ENCODE measurements around the gene TSPYL2.

TSPYL2 gene

GRCh38 chrX:53081925-53082772 lies at the start of gene TSPYL2:
Gene TSPYL2, plus strand, starts transcription at chrX:53082367. Its CDS starts 132 bp downstream, at chrX:53082499.
- DNase-seq: peak; percentile 98

DNA sequence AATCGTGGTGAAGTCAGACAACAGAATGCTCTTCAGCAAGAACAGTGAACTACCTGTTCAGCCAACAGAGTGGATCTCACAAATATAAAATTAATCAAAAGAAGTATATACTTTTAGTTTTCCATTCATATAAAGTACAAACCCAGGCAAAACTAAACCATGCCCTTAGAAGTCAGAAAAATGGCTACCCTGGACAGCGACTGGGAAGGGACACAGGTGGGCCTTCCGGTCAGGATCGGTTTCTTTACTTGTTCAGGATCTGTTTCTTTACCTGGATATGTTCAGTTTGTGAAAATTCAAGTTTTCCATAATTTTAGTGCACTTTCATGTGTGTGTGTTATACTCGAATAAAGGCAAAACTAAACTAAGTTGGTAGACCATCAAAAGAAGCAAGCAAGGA lies 46.0 kb upstream of the TSPYL2 start:
- no peak for DNase-seq

DNA sequence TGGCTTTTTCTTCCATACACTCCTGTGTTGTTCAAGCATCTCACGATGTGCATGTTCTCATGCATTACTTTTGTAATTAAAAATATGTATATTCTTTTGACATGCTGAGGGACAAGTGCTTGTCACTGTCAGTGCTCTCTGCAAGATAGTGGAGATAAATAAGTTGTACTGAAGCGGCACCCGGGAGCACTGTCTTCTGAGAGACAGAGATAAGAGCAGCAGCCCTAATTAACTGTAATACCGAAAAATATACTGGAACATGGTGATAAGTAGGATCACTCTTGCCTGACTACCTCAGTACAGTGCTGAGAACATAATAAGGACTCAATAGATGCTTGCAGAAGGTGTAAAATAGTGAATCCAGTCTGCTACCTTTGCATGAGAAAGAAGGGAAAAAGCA lies 42.9 kb upstream of the TSPYL2 start:
- DNase-seq: no peak

GRCh38 chrX:53044995-53045394 lies 37.2 kb upstream of the TSPYL2 start:
- no peak for DNase-seq

DNA sequence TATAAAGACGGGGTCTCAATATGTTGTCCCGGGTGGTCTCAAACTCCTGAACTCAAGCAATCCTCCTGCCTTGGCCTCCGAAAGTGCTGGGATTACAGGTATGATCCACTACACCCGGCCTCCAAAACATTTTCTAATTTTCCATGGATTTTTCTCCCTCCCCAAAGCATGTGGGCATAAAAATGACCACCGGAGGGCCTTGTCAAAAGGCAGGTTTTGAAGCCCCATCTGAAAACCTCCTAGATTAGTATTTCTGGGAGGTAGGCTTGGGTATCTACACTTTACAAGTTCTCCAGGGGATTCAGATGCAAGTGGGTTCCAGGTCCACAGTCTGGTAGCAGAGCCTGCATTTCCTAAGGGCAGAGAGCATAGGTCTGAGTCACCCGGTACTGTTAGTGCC lies 34.9 kb upstream of the TSPYL2 start:
- DNase-seq: no peak

DNA sequence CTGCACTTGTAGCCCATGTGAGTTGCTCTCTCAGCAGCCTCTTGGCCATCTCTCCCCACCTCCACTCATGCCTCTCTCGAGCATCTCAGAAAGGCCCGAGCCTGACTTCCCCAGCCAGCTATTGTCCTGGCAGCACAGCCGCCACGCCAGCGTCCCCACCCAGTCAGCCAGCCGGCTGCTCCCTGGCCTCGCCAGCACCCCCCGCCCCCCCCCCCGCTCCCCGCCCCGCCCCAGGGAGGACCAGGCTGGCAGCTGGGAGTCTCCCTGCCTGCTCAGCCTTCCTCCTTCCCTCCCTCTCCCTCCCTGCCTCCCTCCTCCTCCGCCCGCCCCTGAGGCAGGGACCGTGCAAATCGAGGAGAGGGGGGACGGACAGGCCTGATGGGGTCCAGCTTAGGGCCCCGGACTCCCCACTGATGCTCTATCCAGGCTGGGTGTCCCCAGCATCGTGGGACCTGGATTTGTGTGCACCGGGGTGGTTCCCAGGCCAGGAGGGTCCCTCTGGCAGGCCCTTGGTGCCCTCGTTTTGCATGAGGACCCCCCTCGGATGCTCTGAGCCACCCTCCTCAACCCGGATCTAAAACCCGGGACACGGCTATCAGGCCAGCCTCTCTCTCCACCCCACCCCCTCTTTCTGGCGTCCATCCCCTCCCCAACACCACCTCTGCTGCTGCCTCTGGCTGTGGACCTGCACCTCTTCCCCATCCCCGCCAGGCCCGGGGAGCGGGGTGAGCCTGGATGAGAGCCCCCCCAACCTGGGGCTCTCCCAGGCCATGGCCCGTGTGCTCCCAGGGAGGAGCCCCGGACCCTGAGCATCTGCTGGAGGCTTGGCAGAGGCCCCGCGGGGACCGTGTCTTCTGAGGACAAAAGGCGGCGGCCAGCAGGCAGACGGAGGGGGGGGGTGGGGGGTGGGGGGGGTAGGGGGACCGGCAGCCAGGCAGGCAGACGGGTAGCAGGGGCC lies 33.7 kb upstream of the TSPYL2 start, which contains the start of gene GPR173:
Gene GPR173 (plus strand): TSS at position 621 of the 958 bp plus-strand sequence. CDS start 27,833 bp downstream, outside the sequence.
- DNase-seq: peak; percentile 67

DNA sequence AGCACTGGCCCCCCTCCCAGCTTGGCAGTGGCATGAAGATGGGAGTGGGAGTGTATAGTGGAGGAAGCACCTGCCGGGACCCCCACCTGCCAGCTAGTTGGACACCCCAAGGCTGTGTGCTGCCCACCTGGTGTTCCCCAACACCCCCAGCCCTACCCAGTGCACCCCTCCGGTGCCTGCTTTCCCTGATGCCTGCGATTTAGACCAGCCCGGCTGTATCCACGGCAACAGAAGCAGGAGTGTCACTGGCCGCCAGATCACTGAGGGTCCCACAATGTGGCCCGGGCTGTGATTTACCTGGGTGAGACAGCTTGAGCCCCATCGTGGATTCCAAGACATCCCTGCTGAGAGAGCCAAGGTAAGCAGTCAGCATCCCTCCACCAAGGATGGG lies 33.0 kb upstream of the TSPYL2 start:
- no peak for DNase-seq

- DNase-seq: no peak
These were observed 31.3 kb upstream of the TSPYL2 start for GRCh38 chrX:53050841-53051240.

GRCh38 chrX:53055244-53055849 lies 26.8 kb upstream of the TSPYL2 start:
- no peak for DNase-seq

DNA sequence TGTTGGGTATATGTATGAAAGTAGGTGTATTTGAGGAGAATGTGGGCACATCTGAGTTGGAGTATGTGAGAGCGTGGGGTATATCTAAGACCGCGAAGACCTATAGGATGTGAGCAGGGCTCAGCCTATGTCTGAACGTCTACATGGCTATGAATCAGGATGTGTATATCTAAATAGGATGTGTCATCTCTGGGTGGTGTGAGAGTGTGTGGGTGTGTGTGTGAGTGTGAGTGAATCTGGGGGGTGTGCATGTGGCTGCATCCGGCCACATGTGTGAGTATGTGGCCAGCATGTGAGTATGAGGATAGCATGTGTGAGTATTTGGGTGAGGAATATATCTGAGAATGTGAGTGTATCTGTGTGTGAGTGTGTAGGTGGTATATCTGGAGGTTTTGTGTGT lies 25.9 kb upstream of the TSPYL2 start:
- DNase-seq: peak; percentile 4

GRCh38 chrX:53065104-53065503 lies 17.1 kb upstream of the TSPYL2 start:
- DNase-seq: no peak

DNA sequence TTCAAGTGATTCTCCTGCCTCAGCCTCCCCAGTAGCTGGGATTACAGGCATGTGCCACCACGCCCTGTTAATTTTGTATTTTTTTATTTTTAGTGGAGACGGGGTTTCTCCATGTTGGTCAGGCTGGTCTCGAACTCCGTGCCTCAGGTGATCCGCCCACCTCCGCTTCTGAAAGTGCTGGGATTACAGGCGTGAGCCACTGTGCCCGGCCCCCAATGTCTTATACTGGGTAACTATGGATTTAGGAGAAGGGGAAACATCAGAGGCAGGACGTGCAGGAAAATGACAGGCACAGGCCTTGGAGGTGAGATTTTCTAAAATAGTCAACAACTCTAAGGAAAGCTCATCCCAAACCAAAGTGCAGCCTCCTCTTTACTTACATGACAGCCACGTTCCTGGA lies 11.1 kb upstream of the TSPYL2 start:
- DNase-seq: no peak

GRCh38 chrX:53071604-53072417 lies 10.4 kb upstream of the TSPYL2 start:
- DNase-seq: peak; percentile 56

DNA sequence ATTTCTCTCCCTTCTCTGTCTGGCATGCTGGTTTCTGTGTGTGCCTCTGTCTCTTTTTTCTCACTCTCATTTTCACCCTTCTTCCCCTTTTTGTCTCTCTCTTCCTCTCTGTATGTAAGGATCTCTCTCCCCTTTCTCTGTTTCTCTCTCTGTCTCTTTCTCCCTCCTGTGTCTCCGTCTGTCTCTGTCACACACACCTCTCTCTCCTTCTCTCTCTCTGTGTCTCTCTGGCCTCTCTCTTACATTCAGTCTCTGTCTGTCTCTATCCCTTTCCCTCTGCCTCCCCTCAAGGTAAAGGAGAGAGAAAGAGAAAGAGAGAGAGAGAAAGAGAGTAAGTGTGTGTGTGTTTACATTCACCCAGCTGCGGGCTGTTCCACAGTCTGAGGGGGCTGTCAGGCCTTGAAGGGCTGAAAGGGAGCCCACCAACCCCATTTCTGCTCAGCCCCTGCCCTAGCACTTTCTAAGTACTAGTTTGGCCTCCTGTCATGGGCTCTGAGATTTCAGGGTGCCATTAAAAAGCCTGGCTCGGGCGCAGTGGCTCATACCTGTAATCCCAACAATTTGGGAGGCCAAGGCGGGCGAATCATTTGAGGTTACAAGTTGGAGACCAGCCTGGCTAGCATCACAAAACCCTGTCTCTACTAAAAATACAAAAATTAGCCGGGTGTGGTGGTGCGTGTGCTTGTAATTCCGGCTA lies 9.6 kb upstream of the TSPYL2 start:
- no peak for DNase-seq

DNA sequence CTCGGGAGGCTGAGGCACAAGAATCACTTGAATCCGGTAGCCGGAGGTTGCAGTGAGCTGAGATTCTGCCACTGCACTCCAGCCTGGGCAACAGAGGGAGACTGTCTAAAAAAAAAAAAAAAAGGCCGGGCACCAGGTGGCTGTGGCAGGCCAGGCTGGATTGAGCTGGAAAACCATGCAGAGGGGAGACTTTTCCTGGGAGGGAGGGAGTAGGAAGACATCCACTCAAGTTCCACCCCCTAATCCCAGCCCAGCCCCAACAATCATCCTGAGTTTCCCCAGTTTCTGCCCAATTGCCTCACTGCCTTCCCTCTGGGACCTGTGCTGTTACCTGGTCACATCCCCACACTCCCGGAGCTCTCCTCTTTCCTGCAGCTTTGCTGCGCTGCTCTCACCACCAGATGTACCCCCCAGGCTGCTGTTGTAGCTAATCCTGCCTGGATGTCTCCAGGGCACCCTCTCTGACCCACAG lies 9.0 kb upstream of the TSPYL2 start:
- no peak for DNase-seq

- no peak for DNase-seq
These were observed 7.2 kb upstream of the TSPYL2 start for GRCh38 chrX:53075011-53075410.

DNA sequence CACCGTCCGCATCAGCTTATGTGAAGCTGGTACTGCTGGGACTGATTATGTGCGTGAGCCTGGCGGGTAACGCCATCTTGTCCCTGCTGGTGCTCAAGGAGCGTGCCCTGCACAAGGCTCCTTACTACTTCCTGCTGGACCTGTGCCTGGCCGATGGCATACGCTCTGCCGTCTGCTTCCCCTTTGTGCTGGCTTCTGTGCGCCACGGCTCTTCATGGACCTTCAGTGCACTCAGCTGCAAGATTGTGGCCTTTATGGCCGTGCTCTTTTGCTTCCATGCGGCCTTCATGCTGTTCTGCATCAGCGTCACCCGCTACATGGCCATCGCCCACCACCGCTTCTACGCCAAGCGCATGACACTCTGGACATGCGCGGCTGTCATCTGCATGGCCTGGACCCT lies 5.5 kb upstream of the TSPYL2 start:
- DNase-seq: no peak

GRCh38 chrX:53077207-53078197 lies 4.7 kb upstream of the TSPYL2 start:
- DNase-seq: no peak

DNA sequence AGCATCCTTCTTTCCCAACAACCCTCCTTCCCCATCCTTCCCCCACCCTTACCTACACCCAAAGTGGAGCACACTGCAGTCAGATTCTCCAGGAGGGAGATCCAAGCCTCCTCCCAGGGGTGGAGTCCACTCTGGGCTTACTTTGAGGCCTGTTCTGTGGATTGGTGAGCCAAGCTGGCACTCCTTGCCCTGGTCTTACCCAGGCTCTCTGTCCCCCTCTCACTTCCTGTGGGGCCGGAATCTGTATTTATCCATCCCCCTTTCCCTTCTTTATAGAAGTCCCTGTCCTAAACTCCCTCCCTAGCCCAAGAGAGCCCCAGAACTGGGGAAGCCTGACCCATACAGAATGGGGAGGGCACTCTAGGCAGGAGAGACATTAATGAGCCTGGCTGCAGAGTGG lies 3.2 kb upstream of the TSPYL2 start:
- no peak for DNase-seq

All from fibroblast of upper back skin (primary cell).